ES-I3 (cell line): ENCODE results near the gene JMJD1C.
"Not testable (repeated sequence)": the region's sequence is repeated elsewhere in the genome, so short reads cannot be mapped to it uniquely, and the experiment has no call there.

Experiments used
- H3K36me3 ChIP-seq: 2 replicates; pipeline ENCODE4 v1.6.1; 2013; ENCODE audit warnings: mild to moderate bottlenecking, low read length, control low read depth, moderate library complexity; ENCODE audit not compliant: insufficient read depth
- H3K4me1 ChIP-seq: 2 replicates; pipeline ENCODE4 v1.6.1; 2013; ENCODE audit warnings: mild to moderate bottlenecking, control low read depth, low read length; ENCODE audit not compliant: insufficient read depth
- H3K9ac ChIP-seq: 2 replicates; pipeline ENCODE4 v1.6.1; 2013; ENCODE audit warnings: low read depth, mild to moderate bottlenecking, low read length, moderate library complexity
- H3K9me3 ChIP-seq: 2 replicates; pipeline ENCODE4 v1.6.1; 2013; ENCODE audit warnings: mild to moderate bottlenecking, low read length, moderate library complexity; ENCODE audit not compliant: control insufficient read depth, insufficient read depth

The JMJD1C gene

GRCh38 chr10:63237396-63237795, 228.4 kb downstream of the JMJD1C start:
- H3K36me3 ChIP-seq = peaks cover 3% of the 10 kb centered on the region; the same call in 1 of the 2 replicates
- no peak overlapping the region for H3K9ac ChIP-seq
- no peaks in the 10 kb centered on the region for H3K9me3 ChIP-seq
- peaks cover 17% of the 10 kb centered on the region for H3K4me1 ChIP-seq

GRCh38 chr10:63236113-63236935, 229.5 kb downstream of the JMJD1C start:
- Histone ChIP-seq H3K36me3 (peaks cover 3% of the 10 kb centered on the region; the same call in 1 of the 2 replicates), H3K9me3 (no peaks in the 10 kb centered on the region), H3K9ac (no peak overlapping the region), H3K4me1 (peaks cover 6% of the 10 kb centered on the region)

DNA sequence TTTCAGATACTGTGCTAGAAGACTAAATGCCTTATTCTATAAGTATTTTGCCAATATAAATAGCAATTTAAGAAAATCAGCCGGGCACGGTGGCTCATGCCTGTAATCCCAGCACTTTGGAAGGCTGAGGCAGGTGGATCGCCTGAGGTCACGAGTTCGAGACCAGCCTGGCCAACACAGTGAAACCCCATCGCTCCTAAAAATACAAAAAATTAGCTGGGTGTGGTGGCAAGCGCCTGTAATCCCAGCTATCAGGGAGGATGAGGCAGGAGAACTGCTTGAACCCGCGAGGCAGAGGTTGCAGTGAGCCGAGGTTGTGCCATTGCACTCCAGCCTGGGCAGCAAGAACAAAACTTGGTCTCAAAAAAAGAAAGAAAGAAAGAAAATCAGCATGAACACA, 230.6 kb downstream of the JMJD1C start:
- not testable (repeated sequence) for H3K9ac ChIP-seq, H3K36me3 ChIP-seq, H3K9me3 ChIP-seq, H3K4me1 ChIP-seq

DNA sequence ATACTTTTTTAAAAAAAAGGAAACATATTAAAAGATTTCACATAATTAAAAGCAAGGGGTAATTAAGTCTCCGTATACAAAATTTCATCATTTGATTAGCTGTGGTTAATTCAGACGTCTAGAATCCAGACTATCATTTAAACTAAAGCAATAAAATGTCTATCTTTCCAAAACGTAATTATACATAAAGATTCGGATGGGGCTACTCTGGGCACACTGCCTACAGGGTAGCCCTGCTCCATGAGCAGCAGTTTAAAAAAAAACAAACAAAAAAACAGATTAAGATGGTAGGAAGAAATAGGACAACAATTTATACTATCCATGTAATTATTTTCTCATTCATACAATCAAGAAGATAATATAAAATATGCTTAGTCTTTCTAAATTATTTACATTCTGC, 236.6 kb downstream of the JMJD1C start:
- Histone ChIP-seq H3K9me3 (no peaks in the 10 kb centered on the region), H3K4me1 (no peaks in the 10 kb centered on the region), H3K36me3 (no peaks in the 10 kb centered on the region), H3K9ac (no peak overlapping the region)

- Histone ChIP-seq H3K9me3 (no peaks in the 10 kb centered on the region), H3K36me3 (no peaks in the 10 kb centered on the region), H3K4me1 (no peaks in the 10 kb centered on the region), H3K9ac (no peak overlapping the region)
These were observed 237.5 kb downstream of the JMJD1C start for GRCh38 chr10:63228237-63228636.

GRCh38 chr10:63227207-63227895, 238.4 kb downstream of the JMJD1C start:
- Histone ChIP-seq H3K36me3 (no peaks in the 10 kb centered on the region), H3K9me3 (no peaks in the 10 kb centered on the region), H3K4me1 (no peaks in the 10 kb centered on the region), H3K9ac (no peak overlapping the region)

GRCh38 chr10:63224241-63224640, 241.5 kb downstream of the JMJD1C start:
- H3K9ac ChIP-seq = no peak overlapping the region

DNA sequence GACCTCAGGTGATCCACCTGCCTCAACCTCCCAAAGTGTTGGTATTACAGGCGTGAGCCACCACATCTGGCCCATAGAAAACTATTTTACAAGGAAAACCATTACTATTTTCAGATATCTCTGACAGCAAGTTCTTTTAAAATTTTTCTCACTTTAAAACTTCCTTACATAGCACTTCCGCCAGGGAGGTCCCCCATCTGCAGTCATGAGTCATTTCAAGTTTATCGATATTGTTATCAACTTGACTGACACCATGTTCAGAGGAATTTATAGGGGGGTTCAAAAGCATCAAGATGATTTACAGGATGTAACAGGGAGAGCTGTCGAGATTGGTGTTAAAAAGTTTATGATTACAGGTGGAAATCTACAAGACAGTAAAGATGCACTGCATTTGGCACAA, 243.8 kb downstream of the JMJD1C start:
- Histone ChIP-seq H3K36me3 (no peaks in the 10 kb centered on the region; the same call in 1 of the 2 replicates), H3K9me3 (no peaks in the 10 kb centered on the region), H3K9ac (no peak overlapping the region), H3K4me1 (peaks cover 6% of the 10 kb centered on the region; the same call in 1 of the 2 replicates)

More at GRCh38 chr10:63224241-63224640, 241.5 kb downstream of the JMJD1C start:
- Histone ChIP-seq H3K36me3 (no peaks in the 10 kb centered on the region; the same call in 1 of the 2 replicates), H3K4me1 (peaks cover 6% of the 10 kb centered on the region; the same call in 1 of the 2 replicates), H3K9me3 (no peaks in the 10 kb centered on the region)

DNA sequence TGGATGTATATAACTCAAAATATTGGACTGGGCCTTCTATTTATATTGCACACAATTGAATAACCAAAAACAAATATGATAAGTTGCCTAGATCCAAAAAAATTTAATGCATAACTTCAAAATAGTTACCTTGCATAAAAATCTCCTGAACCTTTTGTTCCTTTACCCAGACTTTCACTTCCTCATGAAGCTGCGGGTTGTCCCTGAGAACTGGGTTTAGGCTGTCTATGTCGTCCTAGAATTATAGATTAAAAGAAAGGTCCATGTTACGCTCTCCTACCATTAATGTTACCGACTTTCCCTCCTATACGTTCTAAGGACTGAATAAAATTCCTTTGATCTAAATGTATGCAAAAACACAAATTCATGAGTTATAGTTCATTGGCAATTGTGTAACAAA, 246.0 kb downstream of the JMJD1C start:
- H3K36me3 ChIP-seq = peaks cover 7% of the 10 kb centered on the region

DNA sequence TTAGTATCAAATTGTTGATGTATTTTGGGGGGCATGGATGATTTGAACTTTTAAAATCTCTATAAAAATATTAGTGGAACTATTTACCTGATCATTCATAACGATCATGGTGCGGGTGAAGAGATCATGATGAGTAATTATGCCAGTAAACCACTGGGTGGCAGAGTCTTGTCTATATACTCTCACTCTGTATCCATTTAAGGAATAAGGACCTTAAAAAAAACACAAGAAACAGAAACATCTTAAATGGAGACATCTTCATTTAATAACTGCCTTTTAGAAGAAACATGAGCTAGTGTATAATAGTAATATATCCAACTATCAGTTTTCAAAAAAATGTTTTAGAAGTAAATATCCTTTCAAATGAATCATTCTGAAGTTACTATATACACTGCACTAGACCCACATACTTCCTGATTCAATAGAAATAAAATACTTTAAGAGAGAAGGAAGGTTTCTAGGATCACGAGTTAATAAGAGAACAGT, 248.6 kb downstream of the JMJD1C start:
- H3K4me1 ChIP-seq = peaks cover 6% of the 10 kb centered on the region; the same call in 1 of the 2 replicates
- H3K36me3 ChIP-seq = peaks cover 25% of the 10 kb centered on the region
- H3K9ac ChIP-seq = no peak overlapping the region
- no peaks in the 10 kb centered on the region for H3K9me3 ChIP-seq

More for the DNA sequence above, 246.0 kb downstream of the JMJD1C start:
- Histone ChIP-seq H3K4me1 (peaks cover 6% of the 10 kb centered on the region; the same call in 1 of the 2 replicates), H3K9ac (no peak overlapping the region), H3K9me3 (no peaks in the 10 kb centered on the region)

DNA sequence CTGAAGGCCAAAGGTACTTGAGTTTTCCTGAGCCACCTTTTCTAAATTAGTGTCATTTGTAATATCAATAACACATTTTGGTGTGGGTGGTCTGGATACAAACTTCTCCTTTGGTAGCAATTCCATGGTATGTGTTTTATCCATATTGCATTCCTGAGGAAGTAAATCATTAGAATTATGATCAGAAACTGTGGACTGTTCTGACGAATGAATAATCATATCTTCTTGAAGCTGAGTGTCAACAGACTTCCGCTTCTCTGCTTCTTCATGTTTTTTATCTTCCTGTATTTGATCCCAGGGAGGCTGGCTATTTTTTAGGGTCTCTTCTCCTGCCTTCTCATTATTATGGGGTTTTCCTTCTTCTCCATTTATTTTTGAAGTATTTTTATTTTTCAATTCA, 251.2 kb downstream of the JMJD1C start:
- Histone ChIP-seq H3K9ac (no peak overlapping the region), H3K36me3 (peaks cover 30% of the 10 kb centered on the region), H3K4me1 (peaks cover 6% of the 10 kb centered on the region; the same call in 1 of the 2 replicates), H3K9me3 (no peaks in the 10 kb centered on the region)

DNA sequence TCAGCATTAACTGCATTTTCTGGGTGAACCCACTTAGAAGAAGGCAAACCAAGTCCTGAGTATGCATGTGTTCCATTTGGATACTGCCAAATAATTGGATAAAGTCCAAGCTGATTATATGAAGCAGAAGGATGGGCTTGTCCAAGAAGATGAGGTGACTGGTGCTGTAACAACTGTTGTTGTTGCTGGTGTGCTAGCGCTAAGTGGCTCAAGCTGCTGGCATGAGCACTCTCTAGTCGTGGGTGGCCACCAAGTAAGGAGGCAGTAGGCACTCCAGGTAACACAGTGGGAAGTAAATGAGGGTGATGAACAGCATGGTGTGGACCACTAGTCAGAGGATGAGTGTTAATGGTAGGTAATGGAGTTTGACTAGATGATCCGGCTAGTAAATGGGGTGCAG, 252.3 kb downstream of the JMJD1C start:
- H3K36me3 ChIP-seq = peaks cover 34% of the 10 kb centered on the region
- no peak overlapping the region for H3K9ac ChIP-seq
- H3K4me1 ChIP-seq = peaks cover 6% of the 10 kb centered on the region; the same call in 1 of the 2 replicates
- no peaks in the 10 kb centered on the region for H3K9me3 ChIP-seq

- Histone ChIP-seq H3K9ac (no peak overlapping the region), H3K4me1 (peaks cover 26% of the 10 kb centered on the region), H3K9me3 (no peaks in the 10 kb centered on the region), H3K36me3 (peaks cover 56% of the 10 kb centered on the region)
These were observed 255.1 kb downstream of the JMJD1C start for GRCh38 chr10:63210611-63211196.

DNA sequence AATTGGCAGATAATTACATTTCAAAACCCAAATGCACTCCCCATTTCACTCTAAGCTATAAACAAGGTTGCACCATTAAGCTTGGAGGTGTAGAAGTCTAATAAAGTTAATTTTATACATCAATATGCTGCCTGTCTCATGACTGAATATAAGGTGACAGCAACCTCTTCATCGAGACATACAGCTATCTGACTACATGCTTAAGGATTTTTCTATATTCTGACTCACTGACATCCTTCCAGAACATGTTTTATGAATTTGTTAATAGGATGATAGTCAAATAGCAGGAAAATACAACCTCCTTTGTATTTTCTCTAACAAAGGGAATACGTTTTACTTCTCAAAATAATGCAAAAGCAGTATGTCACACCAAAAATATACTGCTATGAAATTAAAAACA, 256.1 kb downstream of the JMJD1C start:
- Histone ChIP-seq H3K9ac (no peak overlapping the region), H3K36me3 (peaks cover 53% of the 10 kb centered on the region), H3K4me1 (peaks cover 34% of the 10 kb centered on the region), H3K9me3 (no peaks in the 10 kb centered on the region)
